Measurements from ENCODE around the gene MAPKBP1. TPM values are rescaled to one million over a fixed set of nuclear protein-coding genes. Genes with fewer than 3 reads are reported as not detected.

The MAPKBP1 gene
- total and polyA plus RNA-seq, 9 of the 15 experiments (the other 6 are each of a cell fraction or from before 2014, with no cell fraction given): 0.15 to 9.5 (median 4.5) TPM

- 12% methylated on average over 15 of the region's 15 CpGs for WGBS (ENCODE audit: insufficient coverage, low coverage, missing lambda C conversion rate)
- Histone ChIP-seq H3K9ac (ENCODE audit: insufficient read depth in 1 of 2, low read depth in 2 of 2, low read length in 2 of 2) (no peak overlapping the region), H2AFZ (ENCODE audit: low read depth, low read length) (no peak overlapping the region), H4K20me1 (replicated peaks; ENCODE audit: control insufficient read depth, insufficient read depth, low read length) (peaks cover 13% of the 10 kb centered on the region), H3K4me3 (no peak overlapping the region), H3K79me2 (ENCODE audit: control insufficient read depth, insufficient read depth, low read length) (no peaks in the 10 kb centered on the region), H3K27ac (ENCODE audit: extremely low read depth, low read depth, low read length) (no peak overlapping the region), H3K4me2 (ENCODE audit: insufficient read depth, low read length) (no peak overlapping the region), H3K9me1 (ENCODE audit: control insufficient read depth, insufficient read depth, low read length) (no peaks in the 10 kb centered on the region), H3K36me3 (ENCODE audit: control insufficient read depth, insufficient read depth, low read length) (no peaks in the 10 kb centered on the region), H3K27me3 (ENCODE audit: control insufficient read depth in 2 of 2, insufficient read depth in 2 of 2, low read length in 2 of 2) (peaks cover 55 to 93% of the 10 kb centered on the region in 2 experiments), H3K4me1 (replicated peaks in 1 of 2; ENCODE audit: control insufficient read depth in 2 of 2, insufficient read depth in 2 of 2, low read length in 2 of 2) (peaks cover 0 to 46% of the 10 kb centered on the region in 2 experiments; a peak in 2 of 5 replicates), H3K9me3 (replicated peaks; ENCODE audit: control insufficient read depth, insufficient read depth, low read depth, low read length) (no peaks in the 10 kb centered on the region; the same call in 1 of the 2 replicates)
- no TSS peak for BruUV-seq (replicated peaks)
- CTCF ChIA-PET (ENCODE audit: low intra/inter-chr PET ratio): no interaction called here
- FAIRE-seq (peak; percentile 54), DNase-seq (ENCODE audit: extremely low read depth in 1 of 4, low spot score in 3 of 4) (peak in 2 of 4 experiments; percentile 40 to 42), ATAC-seq (peak; percentile 67)
- intact Hi-C loops (cut with micrococcal nuclease) (no loop called here), in situ Hi-C loops (cut with MboI) (no loop called here)
- POLR2A ChIA-PET: interaction anchor here (0.5 to 0.6 kb wide), 2 partner anchors 12 to 1116 kb away, joined by 3 read pairs; no protein-coding TSS in a partner anchor
- no peak for TF ChIP-seq KAT8 (IDR thresholded peaks at IDR 0.05; ENCODE audit: low read depth)
- TF ChIP-seq ZEB2 (IDR thresholded peaks at IDR 0.05): no peak
- TF ChIP-seq, protein P1, sequence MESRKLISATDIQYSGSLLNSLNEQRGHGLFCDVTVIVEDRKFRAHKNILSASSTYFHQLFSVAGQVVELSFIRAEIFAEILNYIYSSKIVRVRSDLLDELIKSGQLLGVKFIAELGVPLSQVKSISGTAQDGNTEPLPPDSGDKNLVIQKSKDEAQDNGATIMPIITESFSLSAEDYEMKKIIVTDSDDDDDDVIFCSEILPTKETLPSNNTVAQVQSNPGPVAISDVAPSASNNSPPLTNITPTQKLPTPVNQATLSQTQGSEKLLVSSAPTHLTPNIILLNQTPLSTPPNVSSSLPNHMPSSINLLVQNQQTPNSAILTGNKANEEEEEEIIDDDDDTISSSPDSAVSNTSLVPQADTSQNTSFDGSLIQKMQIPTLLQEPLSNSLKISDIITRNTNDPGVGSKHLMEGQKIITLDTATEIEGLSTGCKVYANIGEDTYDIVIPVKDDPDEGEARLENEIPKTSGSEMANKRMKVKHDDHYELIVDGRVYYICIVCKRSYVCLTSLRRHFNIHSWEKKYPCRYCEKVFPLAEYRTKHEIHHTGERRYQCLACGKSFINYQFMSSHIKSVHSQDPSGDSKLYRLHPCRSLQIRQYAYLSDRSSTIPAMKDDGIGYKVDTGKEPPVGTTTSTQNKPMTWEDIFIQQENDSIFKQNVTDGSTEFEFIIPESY (CRISPR knock-in tag; IDR thresholded peaks at IDR 0.05): no peak
- no peak for TF ChIP-seq ZNF277 (CRISPR knock-in tag; IDR thresholded peaks at IDR 0.05; ENCODE audit: borderline replicate concordance)
- no peak for TF ChIP-seq ZNF224 (CRISPR knock-in tag; IDR thresholded peaks at IDR 0.05)
- TF ChIP-seq IFI16 (CRISPR knock-in tag; IDR thresholded peaks at IDR 0.05): no peak
- no peak for TF ChIP-seq RFX1 (IDR thresholded peaks at IDR 0.05)
- TF ChIP-seq ARHGAP35 (IDR thresholded peaks at IDR 0.05; ENCODE audit: partially characterized antibody): no peak
- TF ChIP-seq CTCF (IDR thresholded peaks at IDR 0.05 in 2 of 3, conservative IDR thresholded peaks at IDR 0.05 in 1 of 3; ENCODE audit: insufficient read depth in 2 of 3, low read depth in 1 of 3, low read length in 3 of 3): peak; percentile 27 to 54 (median 45); a peak in 5 of 6 replicates
- TF ChIP-seq IRF2 (CRISPR knock-in tag; IDR thresholded peaks at IDR 0.05): no peak
- TF ChIP-seq ZNF384 (IDR thresholded peaks at IDR 0.05; ENCODE audit: low read depth, low read length): no peak
- TF ChIP-seq DPF2 (IDR thresholded peaks at IDR 0.05): no peak
- TF ChIP-seq XRCC3 (IDR thresholded peaks at IDR 0.05): no peak
- peak; percentile 93 for TF ChIP-seq ESRRA (IDR thresholded peaks at IDR 0.05; ENCODE audit: borderline replicate concordance, low read depth)
- TF ChIP-seq BHLHE40 (IDR thresholded peaks at IDR 0.05; ENCODE audit: low read length): no peak
- TF ChIP-seq ZNF253 (CRISPR knock-in tag; conservative IDR thresholded peaks at IDR 0.05): no peak
- no peak for TF ChIP-seq TBL1XR1 (IDR thresholded peaks at IDR 0.05; ENCODE audit: low read length in 2 of 2)
- TF ChIP-seq RAD21 (CRISPR knock-in tag; conservative IDR thresholded peaks at IDR 0.05 in 1 of 2, IDR thresholded peaks at IDR 0.05 in 1 of 2): peak in 1 of 2 experiments; percentile 30; a peak in 2 of 4 replicates
Observed at GRCh38 chr15:41860049-41860828, 86.0 kb downstream of the MAPKBP1 start.

Measured in K562 (cell line).